ENCODE data around the gene SDC4.
A peak's percentile ranks its signal among the peaks of the same experiment; 100 is the strongest.

The SDC4 gene

GRCh38 chr20:45347936-45348778 is at the start of gene SDC4:
Gene SDC4, minus strand, starts transcription at chr20:45348424. Its CDS starts 40 bp downstream, at chr20:45348384.
- peak; percentile 17 for DNase-seq

GRCh38 chr20:45395114-45395415 is 46.8 kb upstream of the SDC4 start:
- DNase-seq, result no peak

- DNase-seq, result no peak
Measured at GRCh38 chr20:45394221-45395113, 46.2 kb upstream of the SDC4 start.

GRCh38 chr20:45392733-45393132 is 44.5 kb upstream of the SDC4 start:
- no peak for DNase-seq

GRCh38 chr20:45391559-45391958 is 43.3 kb upstream of the SDC4 start:
- DNase-seq, result no peak

- DNase-seq, result no peak
Measured at GRCh38 chr20:45390931-45391330, 42.7 kb upstream of the SDC4 start.

- DNase-seq, result no peak
Measured at GRCh38 chr20:45387274-45387673, 39.0 kb upstream of the SDC4 start.

- DNase-seq, result no peak
Measured at GRCh38 chr20:45378191-45378590, 30.0 kb upstream of the SDC4 start, which contains the start of gene TP53TG5. Gene TP53TG5, minus strand, starts transcription at chr20:45378325. Its CDS starts 89 bp downstream, at chr20:45378236.

- DNase-seq, result no peak
Measured at GRCh38 chr20:45377269-45377668, 29.0 kb upstream of the SDC4 start.

GRCh38 chr20:45374966-45375365 is 26.7 kb upstream of the SDC4 start:
- DNase-seq, result no peak

- DNase-seq, result no peak
Measured at GRCh38 chr20:45374101-45374467, 25.9 kb upstream of the SDC4 start.

GRCh38 chr20:45373353-45374100 is 25.3 kb upstream of the SDC4 start:
- peak; percentile 54 for DNase-seq

GRCh38 chr20:45372646-45373352 is 24.6 kb upstream of the SDC4 start:
- no peak for DNase-seq

GRCh38 chr20:45372241-45372640 is 24.0 kb upstream of the SDC4 start:
- no peak for DNase-seq

- DNase-seq, result no peak
Measured at GRCh38 chr20:45370571-45371160, 22.4 kb upstream of the SDC4 start.

GRCh38 chr20:45368221-45368980 is 20.2 kb upstream of the SDC4 start:
- no peak for DNase-seq

GRCh38 chr20:45367126-45367525 is 18.9 kb upstream of the SDC4 start:
- no peak for DNase-seq

- DNase-seq, result no peak
Measured at GRCh38 chr20:45366631-45367030, 18.4 kb upstream of the SDC4 start.

GRCh38 chr20:45366192-45366591 is 18.0 kb upstream of the SDC4 start:
- DNase-seq, result no peak

GRCh38 chr20:45365444-45365970 is 17.3 kb upstream of the SDC4 start:
- DNase-seq, result no peak

All from NCI-H1048 (cell line).